IgD-negative memory B cell (primary cell): ENCODE data around the gene CCDC178. TPM values are rescaled to one million over a fixed set of nuclear protein-coding genes. Genes with fewer than 3 reads are reported as not detected.

Experiments used
- H3K27ac Mint-ChIP-seq, 3 donors: one replicate each; pipeline ENCODE4 v1.8.0; 2020 to 2022; ENCODE audit warnings: mild to moderate bottlenecking in 3 of 3, mixed read lengths in 3 of 3, moderate library complexity in 1 of 3
- H3K27me3 Mint-ChIP-seq: one replicate; pipeline ENCODE4 v1.8.0; 2021; ENCODE audit warnings: mixed read lengths
- H3K36me3 Mint-ChIP-seq: one replicate; pipeline ENCODE4 v1.8.0; 2020; ENCODE audit warnings: mild to moderate bottlenecking, mixed read lengths
- H3K4me1 Mint-ChIP-seq, 3 donors: one replicate each; pipeline ENCODE4 v1.8.0; 2020 to 2022; ENCODE audit warnings: mixed read lengths in 3 of 3, mild to moderate bottlenecking in 1 of 3
- H3K4me3 Mint-ChIP-seq, 4 donors: one replicate each; pipeline ENCODE4 v1.8.0; 2020 to 2022; ENCODE audit warnings: mild to moderate bottlenecking in 4 of 4, mixed read lengths in 4 of 4, moderate library complexity in 3 of 4
- H3K9me3 Mint-ChIP-seq, 3 donors: one replicate each; pipeline ENCODE4 v1.8.0; 2020 to 2021; ENCODE audit warnings: mixed read lengths in 3 of 3, mild to moderate bottlenecking in 1 of 3
- polyA plus RNA-seq: library from polyadenylated mRNA; unstranded; fragments of 300-500 nt; fragmentation: Illumina TruSeq; gene quantifications from one replicate; pipeline ENCODE4 v1.2.3, GENCODE V29; 2021

Gene CCDC178
- polyA plus RNA-seq, 1 donor from 2014 or later, result not detected

DNA sequence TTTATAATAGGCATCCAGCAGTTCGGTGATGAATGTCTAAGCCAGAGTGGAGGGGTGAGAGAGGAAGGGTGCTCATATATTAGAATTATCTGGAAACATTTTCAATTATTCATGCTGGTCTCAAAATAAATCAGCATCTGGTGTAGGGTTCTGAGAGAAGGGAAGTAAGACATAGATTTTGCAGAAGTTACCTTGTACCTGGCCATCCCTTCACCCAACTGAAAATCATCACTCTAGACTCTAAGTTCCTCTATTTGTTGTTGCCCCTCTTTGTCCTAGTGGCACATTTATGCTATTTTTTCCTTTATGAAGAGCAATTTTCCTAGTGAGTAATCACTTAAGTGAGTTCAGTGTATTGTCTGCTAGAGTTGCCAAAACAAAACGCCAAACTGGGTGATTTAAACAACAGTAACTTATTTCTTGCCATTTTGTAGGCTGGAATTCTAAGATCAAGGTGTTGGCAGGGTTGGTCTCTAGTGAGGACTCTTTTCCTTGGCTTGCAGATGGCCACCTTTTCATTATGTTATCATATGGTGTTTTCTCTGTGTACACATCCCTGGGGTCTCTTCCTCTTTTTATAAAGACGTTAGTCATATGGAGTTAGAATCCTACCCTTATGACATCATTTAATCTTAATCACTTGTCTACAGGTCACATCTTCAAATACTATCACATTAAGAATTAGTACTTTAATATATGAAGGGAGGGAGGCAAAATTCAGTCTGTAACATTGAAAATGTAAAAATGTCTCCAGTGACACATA lies 537.8 kb downstream of the CCDC178 start:
- Mint-ChIP-seq H3K27ac (no peak overlapping the region), H3K27me3 (no peaks in the 10 kb centered on the region), H3K4me3 (no peak overlapping the region), H3K9me3 (peaks cover 0 to 5% (median 3%) of the 10 kb centered on the region in 3 donors), H3K36me3 (peaks cover 5% of the 10 kb centered on the region), H3K4me1 (peaks cover 17 to 23% (median 23%) of the 10 kb centered on the region in 3 donors)

DNA sequence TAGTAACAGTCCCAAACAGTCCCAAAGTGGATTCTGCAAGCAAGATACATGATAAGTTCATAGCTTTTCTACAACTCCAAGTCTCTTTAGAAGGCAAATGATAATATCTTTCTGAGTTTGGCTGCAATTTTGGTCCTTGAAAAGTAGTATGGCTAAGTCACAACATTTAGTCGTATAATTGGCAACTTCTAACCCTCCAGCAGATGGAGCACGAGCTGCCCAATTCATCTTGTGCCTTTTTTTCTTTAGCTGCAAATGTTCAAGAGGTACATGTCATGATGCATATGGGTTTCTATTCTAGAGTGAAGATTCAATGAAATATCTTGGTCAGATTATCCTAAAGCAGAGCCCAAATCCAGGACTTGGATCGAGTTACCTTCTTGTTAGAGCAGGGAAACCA lies 540.7 kb downstream of the CCDC178 start:
- Mint-ChIP-seq H3K27ac (no peak overlapping the region), H3K36me3 (no peaks in the 10 kb centered on the region), H3K27me3 (no peaks in the 10 kb centered on the region), H3K4me1 (peaks cover 10 to 12% (median 12%) of the 10 kb centered on the region in 3 donors), H3K9me3 (peaks cover 0 to 8% (median 5%) of the 10 kb centered on the region in 3 donors), H3K4me3 (no peak overlapping the region)

DNA sequence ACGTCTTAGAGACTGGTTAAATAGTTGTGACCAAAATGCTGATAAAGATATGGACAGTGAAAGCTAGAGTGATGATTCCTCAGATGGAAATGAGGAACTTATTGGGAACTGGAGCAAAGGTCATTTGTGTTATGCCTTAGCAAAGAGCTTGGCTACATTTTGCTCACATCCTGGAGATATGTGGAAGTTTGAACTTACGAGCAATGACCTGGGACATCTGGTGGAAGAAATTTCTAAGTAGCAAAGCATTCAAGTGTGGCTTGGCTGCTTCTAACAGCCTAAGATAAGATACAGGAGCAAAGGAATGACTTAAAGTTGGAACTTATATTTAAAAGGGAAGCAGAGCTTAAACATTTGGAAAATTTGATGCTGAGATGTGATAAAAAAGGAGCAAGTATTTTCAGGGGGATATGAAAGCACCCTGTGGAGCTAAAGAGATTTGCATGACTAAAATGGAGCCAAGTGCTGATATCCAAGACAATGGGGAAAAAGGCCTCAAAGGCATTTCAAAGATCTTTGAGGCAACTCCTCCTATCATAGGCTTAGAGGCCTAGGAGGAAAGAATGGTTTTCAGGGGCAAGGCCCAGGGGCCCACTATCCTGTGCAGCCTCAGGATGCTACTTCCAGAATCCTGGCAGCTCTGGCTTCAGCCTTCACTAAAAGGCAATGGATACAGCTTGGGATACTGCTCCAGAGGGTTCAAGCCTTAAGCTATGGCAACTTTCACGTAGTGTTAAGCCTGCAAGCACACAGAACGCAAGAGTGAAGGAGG lies 543.6 kb downstream of the CCDC178 start:
- peaks cover 0 to 8% (median 5%) of the 10 kb centered on the region in 3 donors for H3K9me3 Mint-ChIP-seq
- H3K4me1 Mint-ChIP-seq, result peaks cover 1 to 3% (median 3%) of the 10 kb centered on the region in 3 donors
- no peaks in the 10 kb centered on the region for H3K27me3 Mint-ChIP-seq
- H3K27ac Mint-ChIP-seq, result peak overlapping the region in 1 of 3 donors; percentile 24
- H3K4me3 Mint-ChIP-seq, result no peak overlapping the region
- no peaks in the 10 kb centered on the region for H3K36me3 Mint-ChIP-seq

DNA sequence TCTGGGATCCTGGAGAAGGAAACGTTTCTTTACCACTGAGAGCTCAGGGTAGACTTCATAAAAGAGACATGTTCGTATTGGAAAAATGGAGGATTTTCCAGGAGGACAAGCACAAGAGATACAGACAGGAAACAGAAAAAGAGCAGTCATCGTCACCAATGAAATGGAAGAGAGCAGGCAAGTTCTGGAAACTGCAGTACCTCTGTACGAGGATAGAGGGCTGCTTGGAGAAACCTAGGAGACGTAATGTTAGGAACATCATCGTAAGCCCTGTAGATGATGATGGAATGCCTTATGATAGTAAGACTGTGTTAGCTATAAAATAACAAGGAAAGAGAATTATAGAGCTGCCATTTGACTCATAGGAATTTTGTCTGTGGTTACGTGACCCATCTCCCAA lies 546.6 kb downstream of the CCDC178 start:
- Mint-ChIP-seq H3K27ac (no peak overlapping the region), H3K36me3 (peaks cover 2% of the 10 kb centered on the region), H3K9me3 (peaks cover 0 to 8% (median 8%) of the 10 kb centered on the region in 3 donors), H3K4me3 (peak overlapping the region in 1 of 4 donors; percentile 39), H3K4me1 (peaks cover 0 to 6% (median 4%) of the 10 kb centered on the region in 3 donors), H3K27me3 (no peaks in the 10 kb centered on the region)

DNA sequence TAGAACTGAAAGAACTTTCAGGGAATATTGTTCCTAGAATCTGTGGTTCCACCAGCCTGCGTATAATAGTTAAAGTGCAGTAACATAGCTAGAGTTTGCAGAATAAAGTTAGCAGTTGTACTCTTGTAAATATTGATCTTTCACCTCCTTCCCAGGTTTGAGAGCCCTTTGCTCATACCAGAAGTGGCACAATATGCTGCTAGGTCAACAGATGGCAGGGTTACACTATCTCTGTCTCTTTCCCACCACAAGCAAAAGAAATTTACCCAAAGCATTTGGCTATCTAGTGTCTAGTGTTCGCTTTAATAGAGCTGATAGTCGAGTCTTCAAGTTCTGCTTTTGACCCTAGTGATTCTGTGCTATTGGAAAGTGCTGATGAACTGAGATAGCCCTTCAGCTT lies 548.7 kb downstream of the CCDC178 start:
- H3K27me3 Mint-ChIP-seq, result no peaks in the 10 kb centered on the region
- no peak overlapping the region for H3K4me3 Mint-ChIP-seq
- H3K27ac Mint-ChIP-seq, result no peak overlapping the region
- H3K9me3 Mint-ChIP-seq, result peaks cover 0 to 6% (median 5%) of the 10 kb centered on the region in 3 donors
- peaks cover 0 to 5% (median 4%) of the 10 kb centered on the region in 3 donors for H3K4me1 Mint-ChIP-seq
- peaks cover 2% of the 10 kb centered on the region for H3K36me3 Mint-ChIP-seq

DNA sequence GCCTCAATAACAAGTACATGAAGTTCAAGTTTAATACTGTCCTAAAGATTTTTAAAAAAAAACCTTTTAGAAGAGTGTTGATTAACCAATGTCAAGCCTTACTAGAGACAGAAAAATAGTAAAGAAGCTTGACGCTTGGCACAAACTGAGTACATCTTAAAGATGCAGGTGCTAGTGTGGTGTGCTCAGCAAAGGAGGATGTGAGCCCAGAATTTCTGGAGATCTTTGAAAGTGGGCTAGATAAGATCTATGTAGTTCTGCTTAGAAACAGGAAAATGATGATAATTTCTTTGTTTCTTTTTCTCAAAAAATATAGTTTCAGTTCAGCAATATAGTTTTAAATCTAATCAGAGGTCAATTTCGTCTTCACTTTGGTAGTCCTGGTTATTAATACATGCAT lies 549.4 kb downstream of the CCDC178 start:
- Mint-ChIP-seq H3K9me3 (peaks cover 0 to 2% (median 0%) of the 10 kb centered on the region in 3 donors), H3K36me3 (peaks cover 2% of the 10 kb centered on the region), H3K27me3 (no peaks in the 10 kb centered on the region), H3K4me1 (peaks cover 0 to 5% (median 4%) of the 10 kb centered on the region in 3 donors), H3K4me3 (no peak overlapping the region), H3K27ac (no peak overlapping the region)

DNA sequence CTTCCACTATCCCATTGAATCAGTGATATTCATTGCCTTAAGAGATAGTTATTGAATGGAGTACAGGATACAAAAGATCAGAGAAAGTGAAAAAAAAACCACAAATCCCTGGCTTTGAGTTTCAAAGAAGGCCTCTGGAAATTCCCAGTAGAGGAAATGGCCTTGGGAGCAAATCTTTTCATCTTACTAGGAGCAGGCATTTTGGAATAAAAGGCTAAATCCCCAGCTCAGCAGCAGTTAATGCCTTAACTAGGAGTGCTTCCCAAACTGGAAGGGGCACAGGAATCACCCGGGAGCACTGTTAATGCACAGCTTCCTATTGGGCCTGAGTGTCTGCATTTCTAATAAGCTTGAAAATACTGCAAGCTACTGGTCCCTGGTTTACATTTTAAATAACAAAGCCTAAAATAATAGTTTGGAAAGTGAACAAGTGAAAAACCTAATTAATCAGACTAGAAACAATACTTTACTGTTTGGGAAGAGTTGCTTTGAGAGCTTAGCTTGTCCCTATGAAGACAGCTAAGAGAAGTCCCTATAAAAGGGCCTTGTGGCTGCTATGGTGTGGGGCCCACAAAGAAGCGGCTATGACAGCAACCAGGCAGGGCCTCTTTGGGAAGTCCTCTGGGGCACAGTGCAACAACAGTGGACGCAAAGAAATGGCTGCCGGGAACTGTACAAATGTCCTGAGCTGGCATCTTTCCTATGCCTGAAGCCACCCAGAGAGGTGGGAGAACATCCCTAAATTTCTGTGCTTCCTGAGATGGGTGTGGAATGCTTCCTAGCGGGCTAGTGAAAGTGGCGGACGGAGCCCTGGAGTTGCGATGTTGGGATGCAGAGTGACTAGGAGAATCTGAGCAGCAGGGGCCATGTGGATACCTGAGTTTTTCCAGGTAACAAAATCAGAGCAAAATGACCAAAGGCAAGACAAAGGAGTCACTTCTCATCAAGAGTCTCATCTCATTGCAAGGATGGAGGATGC lies 550.6 kb downstream of the CCDC178 start:
- Mint-ChIP-seq H3K27ac (peak overlapping the region in 1 of 3 donors; percentile 65), H3K4me1 (peaks cover 2 to 9% (median 7%) of the 10 kb centered on the region in 3 donors), H3K9me3 (peaks cover 0 to 2% (median 0%) of the 10 kb centered on the region in 3 donors), H3K27me3 (no peaks in the 10 kb centered on the region), H3K36me3 (peaks cover 2% of the 10 kb centered on the region), H3K4me3 (no peak overlapping the region)

DNA sequence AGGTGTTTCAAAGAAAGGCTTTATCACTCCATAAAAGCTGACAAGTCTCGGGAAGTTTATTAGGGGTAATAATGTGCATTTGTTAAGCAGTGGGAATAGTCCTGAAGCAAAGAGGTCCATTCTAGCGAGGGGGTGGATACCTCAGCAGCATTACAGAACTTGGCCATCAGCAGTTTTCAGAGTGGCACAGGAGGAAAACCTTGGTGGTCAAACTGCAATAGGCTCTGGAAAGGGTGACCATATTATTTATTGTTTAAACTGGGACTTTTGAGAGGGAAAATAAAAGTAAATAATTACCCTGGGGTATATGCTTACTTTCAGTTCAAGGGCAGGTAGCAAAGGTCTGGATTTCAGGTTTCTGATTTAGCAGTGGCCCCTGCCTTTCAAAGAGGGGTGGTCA lies 552.2 kb downstream of the CCDC178 start:
- H3K36me3 Mint-ChIP-seq, result peaks cover 2% of the 10 kb centered on the region
- H3K9me3 Mint-ChIP-seq, result peaks cover 0 to 2% (median 0%) of the 10 kb centered on the region in 3 donors
- H3K27ac Mint-ChIP-seq, result no peak overlapping the region
- peaks cover 7 to 12% (median 11%) of the 10 kb centered on the region in 3 donors for H3K4me1 Mint-ChIP-seq
- H3K4me3 Mint-ChIP-seq, result peak overlapping the region in 1 of 4 donors; percentile 23
- H3K27me3 Mint-ChIP-seq, result no peaks in the 10 kb centered on the region

Other genes with a start within 250 kb of the CCDC178 start
- gene ASXL3, start 137.5 kb upstream of the CCDC178 start, polyA plus RNA-seq, result not detected